ENCODE results near the gene TMEM132A. TPM values are rescaled to one million over a fixed set of nuclear protein-coding genes. Genes with fewer than 3 reads are reported as not detected.

TMEM132A gene
- total and polyA plus RNA-seq, 4 donors, result 1.6 to 8.9 (median 3.5) TPM

DNA sequence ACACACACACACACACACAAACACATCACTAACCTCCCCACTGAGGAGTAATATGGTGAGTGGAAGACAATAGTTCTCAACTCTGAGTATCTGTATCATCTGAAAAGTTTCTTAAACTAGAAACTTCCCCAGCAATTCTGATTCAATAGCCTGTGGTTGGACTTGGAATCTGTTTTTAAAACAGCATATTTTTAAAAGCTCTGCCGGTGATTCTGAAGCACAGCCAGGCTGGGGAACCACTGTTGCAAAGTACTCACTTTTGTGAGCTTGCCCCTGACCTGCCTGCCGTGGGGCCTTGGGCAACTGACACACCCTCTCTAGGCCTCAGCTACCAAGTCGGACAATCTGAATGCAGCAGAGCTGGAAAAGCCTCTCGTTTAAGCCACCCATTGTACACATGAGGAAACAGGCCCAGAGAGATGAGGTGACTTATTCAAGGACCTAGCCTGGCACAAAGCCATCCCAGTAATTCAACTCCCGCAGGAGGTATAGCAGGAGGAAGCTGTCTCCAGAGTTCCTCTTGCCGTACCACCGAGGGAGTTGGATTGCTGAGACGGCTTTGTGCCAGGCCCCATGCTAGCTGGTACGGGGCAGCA lies 18.8 kb downstream of the TMEM132A start:
- Histone ChIP-seq H3K27me3 (ENCODE audit: control insufficient read depth in 1 of 2, insufficient read depth in 2 of 2, low read length in 1 of 2) (no peaks in the 10 kb centered on the region), H3K27ac (ENCODE audit: low read depth in 1 of 2, low read length in 2 of 2) (no peak overlapping the region), H3K9me3 (ENCODE audit: control insufficient read depth, low read length) (no peaks in the 10 kb centered on the region), H3K4me1 (ENCODE audit: control insufficient read depth in 1 of 2, insufficient read depth in 2 of 2, low read length in 2 of 2) (no peaks in the 10 kb centered on the region), H3K4me3 (ENCODE audit: low read length in 2 of 2) (no peak overlapping the region), H3K36me3 (ENCODE audit: control insufficient read depth in 1 of 2, insufficient read depth in 2 of 2, low read length in 1 of 2) (peaks cover 0 to 2% of the 10 kb centered on the region in 2 donors)
- WGBS, 2 donors, result 75 to 76% methylated on average over 9 of the region's 9 CpGs
- intact Hi-C loops (cut with DNase I), result no loop called here
- DNase-seq (peak; percentile 17 to 50), ATAC-seq (ENCODE audit: low FRiP score) (no peak)

DNA sequence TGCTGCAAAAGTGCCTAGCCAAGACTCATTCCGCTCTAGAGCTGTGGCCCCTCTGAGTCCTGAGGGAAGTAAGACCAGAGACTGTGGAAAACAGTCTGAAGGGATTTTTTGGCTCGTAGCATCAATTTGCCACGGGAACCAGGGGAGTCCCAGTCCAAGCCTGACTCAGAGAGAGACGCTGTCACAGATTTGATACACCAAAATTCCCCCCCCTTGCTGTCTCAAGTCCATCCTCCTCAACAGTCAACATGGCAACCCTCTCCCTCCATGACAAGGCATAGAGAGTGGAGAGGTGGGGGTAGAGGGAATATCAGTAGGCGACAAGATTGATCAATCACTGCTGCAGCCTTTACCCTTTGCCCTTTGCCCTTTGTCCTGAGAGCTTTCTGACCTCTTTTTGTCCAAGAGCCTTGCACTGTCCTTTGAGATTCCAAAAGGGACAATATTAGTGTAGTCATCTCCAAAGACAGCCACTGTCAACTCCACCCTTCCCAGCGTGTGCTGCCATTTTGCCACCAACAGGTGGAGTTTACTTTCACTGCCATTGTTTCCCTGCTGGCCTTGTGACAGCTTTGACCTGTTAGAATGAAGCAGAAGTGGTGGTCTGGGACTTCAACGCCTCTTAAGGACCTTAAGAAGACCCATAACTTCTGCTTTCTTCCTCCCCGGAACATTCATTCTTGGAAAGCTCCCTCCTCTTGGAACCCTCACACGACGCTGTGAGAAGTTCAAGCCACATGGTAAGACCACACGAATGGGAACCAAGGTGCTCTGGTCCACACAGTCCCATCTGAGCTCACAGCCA lies 20.4 kb downstream of the TMEM132A start:
- 81 to 90% methylated on average over 11 of the region's 11 CpGs for WGBS, 2 donors
- ATAC-seq (ENCODE audit: low FRiP score), result no peak
- no peak overlapping the region for H3K4me3 ChIP-seq (ENCODE audit: low read length in 2 of 2)
- no peaks in the 10 kb centered on the region for H3K9me3 ChIP-seq (ENCODE audit: control insufficient read depth, low read length)
- intact Hi-C loops (cut with DNase I), result loop anchor here in 1 of 2 donors (5.0 kb wide), 1 partner anchor 32 kb away; the partner anchor contains the start of gene TMEM109
- no peaks in the 10 kb centered on the region for H3K36me3 ChIP-seq (ENCODE audit: control insufficient read depth in 1 of 2, insufficient read depth in 2 of 2, low read length in 1 of 2)
- DNase-seq, result peak; percentile 20 to 33
- no peaks in the 10 kb centered on the region for H3K27me3 ChIP-seq (ENCODE audit: control insufficient read depth in 1 of 2, insufficient read depth in 2 of 2, low read length in 1 of 2)
- no peak overlapping the region for H3K27ac ChIP-seq (ENCODE audit: low read depth in 1 of 2, low read length in 2 of 2)
- no peaks in the 10 kb centered on the region for H3K4me1 ChIP-seq (ENCODE audit: control insufficient read depth in 1 of 2, insufficient read depth in 2 of 2, low read length in 2 of 2)

DNA sequence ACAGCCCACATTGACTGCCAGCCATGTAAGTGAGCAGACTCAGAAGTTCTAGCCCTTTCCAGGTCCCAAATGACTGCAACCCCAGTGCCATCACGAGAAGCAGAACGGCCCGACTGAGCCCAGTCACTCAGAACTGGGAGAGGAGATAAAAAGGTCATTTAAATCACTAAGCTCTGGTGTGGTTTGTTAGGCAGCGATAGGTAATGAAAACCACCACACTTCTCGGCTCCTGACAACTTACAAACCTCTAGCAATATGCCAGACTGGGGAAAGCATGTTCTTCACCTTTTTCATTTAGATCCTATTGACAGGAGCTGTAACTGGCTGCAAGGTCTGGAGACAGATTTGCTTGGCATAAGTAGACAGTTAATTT lies 21.0 kb downstream of the TMEM132A start:
- H3K4me1 ChIP-seq (ENCODE audit: control insufficient read depth in 1 of 2, insufficient read depth in 2 of 2, low read length in 2 of 2), result no peaks in the 10 kb centered on the region
- no peak overlapping the region for H3K4me3 ChIP-seq (ENCODE audit: low read length in 2 of 2)
- no peaks in the 10 kb centered on the region for H3K9me3 ChIP-seq (ENCODE audit: control insufficient read depth, low read length)
- 95 to 97% methylated on average over 5 of the region's 5 CpGs for WGBS, 2 donors
- DNase-seq (peak in 1 of 2 donors; percentile 26), ATAC-seq (ENCODE audit: low FRiP score) (no peak)
- intact Hi-C loops (cut with DNase I), result loop anchor here in 1 of 2 donors (5.0 kb wide), 1 partner anchor 33 kb away; the partner anchor contains the start of gene TMEM109
- no peaks in the 10 kb centered on the region for H3K27me3 ChIP-seq (ENCODE audit: control insufficient read depth in 1 of 2, insufficient read depth in 2 of 2, low read length in 1 of 2)
- no peak overlapping the region for H3K27ac ChIP-seq (ENCODE audit: low read depth in 1 of 2, low read length in 2 of 2)
- H3K36me3 ChIP-seq (ENCODE audit: control insufficient read depth in 1 of 2, insufficient read depth in 2 of 2, low read length in 1 of 2), result no peaks in the 10 kb centered on the region

DNA sequence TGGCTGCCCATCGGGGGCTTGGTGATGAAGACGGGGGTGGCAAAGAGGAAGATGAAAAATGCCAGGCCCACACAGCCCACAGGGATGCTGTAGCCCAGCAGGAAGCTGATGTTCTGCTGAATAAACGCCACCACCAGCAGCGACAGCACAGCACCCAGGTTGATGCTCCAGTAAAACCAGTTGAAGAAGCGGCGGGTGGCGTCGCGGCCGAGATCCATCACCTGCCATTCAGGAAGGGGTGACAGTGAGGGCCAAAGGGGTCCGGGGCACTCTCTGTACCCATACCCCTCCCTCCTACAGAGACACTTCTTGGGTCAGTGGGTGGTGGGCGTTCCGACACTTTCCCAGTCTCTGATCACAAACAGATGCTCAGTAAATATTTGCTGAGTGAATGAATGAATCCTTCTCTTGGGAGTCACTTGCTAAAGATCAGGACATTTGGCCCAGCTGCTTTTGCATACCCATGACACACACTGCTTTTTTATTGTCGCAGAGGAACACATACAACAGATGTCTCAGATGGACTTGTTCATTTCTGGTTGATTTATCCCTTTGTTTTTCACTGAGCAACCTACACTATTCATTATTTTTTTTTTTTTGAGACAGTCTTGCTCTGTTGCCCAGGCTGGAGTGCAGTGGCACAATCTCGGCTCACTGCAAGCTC lies 22.5 kb downstream of the TMEM132A start:
- Histone ChIP-seq H3K27me3 (ENCODE audit: control insufficient read depth in 1 of 2, insufficient read depth in 2 of 2, low read length in 1 of 2) (no peaks in the 10 kb centered on the region), H3K4me3 (ENCODE audit: low read length in 2 of 2) (no peak overlapping the region), H3K4me1 (ENCODE audit: control insufficient read depth in 1 of 2, insufficient read depth in 2 of 2, low read length in 2 of 2) (no peaks in the 10 kb centered on the region), H3K36me3 (ENCODE audit: control insufficient read depth in 1 of 2, insufficient read depth in 2 of 2, low read length in 1 of 2) (no peaks in the 10 kb centered on the region), H3K27ac (ENCODE audit: low read depth in 1 of 2, low read length in 2 of 2) (no peak overlapping the region), H3K9me3 (ENCODE audit: control insufficient read depth, low read length) (no peaks in the 10 kb centered on the region)
- ATAC-seq (ENCODE audit: low FRiP score) (no peak), DNase-seq (peak; percentile 40 to 73)
- intact Hi-C loops (cut with DNase I), result loop anchor here in 1 of 2 donors (5.0 kb wide), 1 partner anchor 34 kb away; the partner anchor contains the start of gene TMEM109
- 85 to 88% methylated on average over 15 of the region's 15 CpGs for WGBS, 2 donors

DNA sequence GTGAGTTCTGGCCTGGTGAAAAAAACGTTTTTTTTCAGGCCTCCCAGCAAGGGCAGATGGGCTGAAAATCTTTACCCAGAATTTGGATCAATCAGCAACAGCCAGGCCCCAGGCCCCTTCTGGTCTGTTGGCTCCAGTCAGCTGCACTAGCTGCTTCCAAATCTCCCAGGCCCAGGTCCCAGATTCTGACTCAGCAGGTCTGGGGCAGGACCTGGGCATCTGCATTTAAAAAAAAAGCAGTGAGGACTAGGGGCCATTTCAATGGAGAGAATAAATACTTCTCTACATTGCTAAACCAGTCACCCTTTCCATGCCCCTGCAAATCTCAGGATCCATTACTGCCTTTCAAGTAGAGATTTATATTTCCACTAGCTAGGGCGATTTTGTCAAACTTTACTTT lies 23.4 kb downstream of the TMEM132A start:
- intact Hi-C loops (cut with DNase I), result loop anchor here in 1 of 2 donors (5.0 kb wide), 1 partner anchor 35 kb away; the partner anchor contains the start of gene TMEM109
- Histone ChIP-seq H3K36me3 (ENCODE audit: control insufficient read depth in 1 of 2, insufficient read depth in 2 of 2, low read length in 1 of 2) (no peaks in the 10 kb centered on the region), H3K4me3 (ENCODE audit: low read length in 2 of 2) (no peak overlapping the region), H3K4me1 (ENCODE audit: control insufficient read depth in 1 of 2, insufficient read depth in 2 of 2, low read length in 2 of 2) (no peaks in the 10 kb centered on the region), H3K27ac (ENCODE audit: low read depth in 1 of 2, low read length in 2 of 2) (no peak overlapping the region), H3K27me3 (ENCODE audit: control insufficient read depth in 1 of 2, insufficient read depth in 2 of 2, low read length in 1 of 2) (no peaks in the 10 kb centered on the region), H3K9me3 (ENCODE audit: control insufficient read depth, low read length) (no peaks in the 10 kb centered on the region)
- DNase-seq, result peak; percentile 44 to 47
- ATAC-seq (ENCODE audit: low FRiP score), result no peak
- 50 to 51% methylated on average over 2 of the region's 2 CpGs for WGBS, 2 donors

DNA sequence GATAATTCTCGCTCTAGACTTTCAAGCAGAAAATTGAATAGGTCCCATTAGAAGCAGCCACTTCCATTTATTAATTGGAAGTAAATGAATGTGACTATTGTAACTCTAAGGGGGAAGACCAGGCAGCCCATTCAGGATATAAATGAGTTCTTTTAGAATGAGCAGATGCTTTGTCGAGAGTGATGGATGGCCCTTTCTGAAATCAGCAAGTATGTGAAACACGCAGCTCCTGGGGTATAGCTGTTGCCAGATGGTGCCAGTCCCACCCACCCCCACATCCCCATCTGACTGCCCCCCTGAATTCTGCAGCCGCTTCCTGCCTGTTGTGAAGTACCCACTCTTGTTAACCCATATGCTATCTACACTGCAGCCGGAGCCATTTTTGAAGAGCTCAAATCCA lies 24.0 kb downstream of the TMEM132A start:
- no peaks in the 10 kb centered on the region for H3K4me1 ChIP-seq (ENCODE audit: control insufficient read depth in 1 of 2, insufficient read depth in 2 of 2, low read length in 2 of 2)
- no peaks in the 10 kb centered on the region for H3K27me3 ChIP-seq (ENCODE audit: control insufficient read depth in 1 of 2, insufficient read depth in 2 of 2, low read length in 1 of 2)
- H3K36me3 ChIP-seq (ENCODE audit: control insufficient read depth in 1 of 2, insufficient read depth in 2 of 2, low read length in 1 of 2), result no peaks in the 10 kb centered on the region
- no peak overlapping the region for H3K4me3 ChIP-seq (ENCODE audit: low read length in 2 of 2)
- intact Hi-C loops (cut with DNase I), result loop anchor here in 1 of 2 donors (5.0 kb wide), 1 partner anchor 36 kb away; the partner anchor contains the start of gene TMEM109
- ATAC-seq (ENCODE audit: low FRiP score) (no peak), DNase-seq (peak in 1 of 2 donors; percentile 9)
- no peak overlapping the region for H3K27ac ChIP-seq (ENCODE audit: low read depth in 1 of 2, low read length in 2 of 2)
- H3K9me3 ChIP-seq (ENCODE audit: control insufficient read depth, low read length), result no peaks in the 10 kb centered on the region
- 82 to 89% methylated on average over 5 of the region's 5 CpGs for WGBS, 2 donors

DNA sequence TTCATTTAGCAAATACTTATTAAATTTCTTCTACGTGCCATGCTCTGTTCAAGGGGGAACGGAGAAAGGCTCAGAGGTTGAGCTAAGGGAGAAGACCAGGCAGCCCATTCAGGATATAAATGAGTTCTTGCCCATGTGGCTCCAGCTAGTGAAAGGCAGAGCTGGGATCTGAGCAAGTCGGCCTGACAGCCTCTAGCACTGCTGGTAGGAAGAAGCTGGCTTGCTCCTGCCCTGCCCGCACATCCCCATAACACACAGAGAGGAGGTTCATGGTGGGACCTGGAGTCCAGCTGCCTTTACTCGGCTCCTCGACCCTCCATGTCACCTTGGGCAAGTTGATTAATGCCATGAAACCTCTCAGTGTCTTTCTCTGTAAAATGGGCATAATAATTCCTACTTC lies 25.8 kb downstream of the TMEM132A start:
- no peaks in the 10 kb centered on the region for H3K4me1 ChIP-seq (ENCODE audit: control insufficient read depth in 1 of 2, insufficient read depth in 2 of 2, low read length in 2 of 2)
- DNase-seq, result peak; percentile 41 to 58
- no peaks in the 10 kb centered on the region for H3K36me3 ChIP-seq (ENCODE audit: control insufficient read depth in 1 of 2, insufficient read depth in 2 of 2, low read length in 1 of 2)
- no peaks in the 10 kb centered on the region for H3K27me3 ChIP-seq (ENCODE audit: control insufficient read depth in 1 of 2, insufficient read depth in 2 of 2, low read length in 1 of 2)
- 87 to 93% methylated on average over 6 of the region's 6 CpGs for WGBS, 2 donors
- no peak overlapping the region for H3K4me3 ChIP-seq (ENCODE audit: low read length in 2 of 2)
- intact Hi-C loops (cut with DNase I), result no loop called here
- no peaks in the 10 kb centered on the region for H3K9me3 ChIP-seq (ENCODE audit: control insufficient read depth, low read length)
- no peak for ATAC-seq (ENCODE audit: low FRiP score)
- no peak overlapping the region for H3K27ac ChIP-seq (ENCODE audit: low read depth in 1 of 2, low read length in 2 of 2)

DNA sequence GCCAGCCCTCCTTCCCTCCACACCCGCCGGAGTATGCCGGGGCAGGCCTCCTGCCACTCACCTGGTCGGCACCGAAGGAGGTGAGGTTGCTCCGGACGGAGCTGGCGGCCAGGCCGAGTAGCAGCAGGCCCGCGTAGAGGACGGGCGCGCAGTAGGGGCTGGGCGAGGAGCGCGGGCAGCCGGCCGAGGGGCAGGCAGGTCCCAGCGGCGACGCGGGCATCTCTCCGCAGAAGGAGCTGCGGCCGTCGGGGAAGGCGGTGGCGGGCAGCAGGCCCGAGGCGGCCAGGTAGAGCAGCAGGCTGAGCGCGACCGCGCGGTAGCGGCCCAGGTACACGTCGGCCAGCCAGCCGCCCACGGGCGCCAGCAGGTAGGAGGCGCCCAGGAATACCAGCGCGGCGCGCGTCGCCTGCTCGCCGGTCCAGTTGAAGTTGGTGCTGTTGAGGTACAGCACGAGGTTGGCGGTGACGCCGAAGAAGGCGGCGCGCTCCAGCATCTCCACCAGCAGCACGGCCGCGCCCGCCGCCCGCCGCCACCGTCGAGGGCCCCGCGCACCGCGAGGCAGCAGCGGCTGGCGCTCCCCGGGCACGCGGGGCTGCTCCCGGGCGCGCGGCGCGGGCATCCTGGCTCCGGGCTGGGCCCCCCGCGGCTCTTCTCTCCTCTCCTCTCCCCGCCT lies 26.8 kb downstream of the TMEM132A start:
- H3K36me3 ChIP-seq (ENCODE audit: control insufficient read depth in 1 of 2, insufficient read depth in 2 of 2, low read length in 1 of 2), result no peaks in the 10 kb centered on the region
- no peaks in the 10 kb centered on the region for H3K27me3 ChIP-seq (ENCODE audit: control insufficient read depth in 1 of 2, insufficient read depth in 2 of 2, low read length in 1 of 2)
- 15 to 16% methylated on average over 73 to 86 of the region's 86 CpGs for whole genome bisulfite sequencing, 2 donors
- ATAC-seq (ENCODE audit: low FRiP score) (peak; percentile 30), DNase-seq (peak; percentile 69 to 78)
- H3K4me3 ChIP-seq (ENCODE audit: low read length in 2 of 2), result peak overlapping the region; percentile 2 to 72
- H3K27ac ChIP-seq (ENCODE audit: low read depth in 1 of 2, low read length in 2 of 2), result no peak overlapping the region
- no peaks in the 10 kb centered on the region for H3K9me3 ChIP-seq (ENCODE audit: control insufficient read depth, low read length)
- no peaks in the 10 kb centered on the region for H3K4me1 ChIP-seq (ENCODE audit: control insufficient read depth in 1 of 2, insufficient read depth in 2 of 2, low read length in 2 of 2)
- intact Hi-C loops (cut with DNase I), result no loop called here

All from aorta (tissue), 5 donors.